Limb (tissue), 2 donors: ENCODE measurements around the gene DRG2.
A peak's percentile ranks its signal among the peaks of the same experiment; 100 is the strongest.

ENCODE experiments used
- DNase-seq, 2 donors: peaks; one replicate each; pipeline ENCODE4 v3.0.0-alpha.2; 2016; ENCODE audit errors: extremely low spot score in 2 of 2

Gene DRG2

DNA sequence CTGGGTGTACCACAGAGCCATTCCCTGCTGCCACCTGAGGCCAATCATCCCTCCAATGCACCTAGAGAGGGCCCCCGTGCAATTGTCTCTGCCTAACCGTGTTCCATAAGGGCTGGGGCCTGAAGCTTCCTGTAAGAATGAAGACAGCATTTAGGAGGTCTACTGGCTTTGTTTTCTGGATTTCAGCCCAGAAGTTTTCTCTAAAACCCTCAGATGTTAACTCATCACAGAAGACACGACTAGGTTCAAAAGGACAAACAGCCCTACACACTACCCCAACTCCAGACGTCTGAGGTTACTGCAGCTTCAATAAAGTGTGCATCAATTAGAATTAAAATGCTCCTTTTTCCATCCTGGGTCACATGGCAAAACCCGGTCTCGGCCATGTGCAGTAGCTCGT lies 10.8 kb upstream of the DRG2 start:
- peak in 1 of 2 donors; percentile 26 for DNase-seq

GRCh38 chr17:18079543-18079942 lies 8.2 kb upstream of the DRG2 start:
- no peak for DNase-seq

DNA sequence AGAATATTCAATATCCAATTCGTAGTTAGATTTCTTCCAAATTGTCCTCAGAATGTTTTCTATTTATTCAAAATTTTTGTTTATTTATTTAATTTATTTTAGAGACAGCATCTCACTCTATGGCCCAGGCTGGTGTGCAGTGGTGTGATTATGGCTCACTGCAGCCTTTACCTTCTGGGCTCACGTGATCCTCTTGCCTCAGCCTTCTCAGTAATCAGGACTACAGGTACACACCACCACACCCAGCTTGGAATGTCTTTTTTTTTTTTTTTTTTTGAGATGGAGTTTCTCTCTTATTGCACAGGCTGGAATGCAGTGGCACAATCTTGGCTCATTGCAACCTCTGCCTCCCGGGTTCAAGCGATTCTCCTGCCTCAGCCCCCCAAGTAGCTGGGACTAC lies 3.5 kb upstream of the DRG2 start:
- no peak for DNase-seq

DNA sequence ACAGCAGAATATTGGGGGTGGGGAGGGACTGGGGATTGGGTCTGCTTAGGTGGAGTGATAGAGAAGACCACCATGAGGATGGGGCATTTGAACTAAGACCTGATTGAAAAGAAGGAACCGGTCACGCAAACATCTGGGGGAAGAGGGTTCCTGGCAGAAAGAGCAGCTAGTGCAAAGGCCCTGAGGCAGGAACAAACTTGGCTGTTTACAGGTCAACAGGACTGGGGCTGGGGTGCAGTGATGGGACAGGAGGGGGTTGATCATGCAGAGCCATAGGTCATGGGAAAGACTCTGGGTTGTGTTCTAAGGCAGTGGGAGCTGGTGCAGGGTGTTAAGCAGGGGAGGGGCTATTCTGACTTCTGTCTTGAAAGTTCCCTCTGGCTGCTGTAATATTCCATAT lies 1.9 kb downstream of the DRG2 start:
- DNase-seq = no peak

- no peak for DNase-seq
Measured at GRCh38 chr17:18093616-18094408, 6.1 kb downstream of the DRG2 start.

DNA sequence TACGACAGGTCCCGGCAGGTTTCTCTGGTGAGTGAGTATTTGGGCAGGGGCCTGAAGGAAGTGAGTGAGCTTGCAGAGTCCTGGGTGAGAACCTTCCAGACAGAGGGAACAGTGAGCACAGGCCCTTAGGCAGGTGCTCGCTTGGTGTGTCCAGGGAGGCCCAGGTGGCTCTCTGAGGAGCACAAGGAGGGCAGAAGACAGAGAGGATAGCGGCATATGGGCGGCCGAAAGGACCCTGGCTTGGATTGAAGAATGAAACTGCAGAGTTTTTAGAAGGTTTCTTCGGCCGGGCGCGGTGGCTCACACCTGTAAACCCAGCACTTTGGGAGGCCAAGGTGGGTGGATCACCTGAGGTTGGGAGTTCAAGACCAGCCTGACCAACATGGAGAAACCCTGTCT lies 6.7 kb downstream of the DRG2 start:
- no peak for DNase-seq

GRCh38 chr17:18099516-18099915 lies 11.8 kb downstream of the DRG2 start:
- DNase-seq = no peak

DNA sequence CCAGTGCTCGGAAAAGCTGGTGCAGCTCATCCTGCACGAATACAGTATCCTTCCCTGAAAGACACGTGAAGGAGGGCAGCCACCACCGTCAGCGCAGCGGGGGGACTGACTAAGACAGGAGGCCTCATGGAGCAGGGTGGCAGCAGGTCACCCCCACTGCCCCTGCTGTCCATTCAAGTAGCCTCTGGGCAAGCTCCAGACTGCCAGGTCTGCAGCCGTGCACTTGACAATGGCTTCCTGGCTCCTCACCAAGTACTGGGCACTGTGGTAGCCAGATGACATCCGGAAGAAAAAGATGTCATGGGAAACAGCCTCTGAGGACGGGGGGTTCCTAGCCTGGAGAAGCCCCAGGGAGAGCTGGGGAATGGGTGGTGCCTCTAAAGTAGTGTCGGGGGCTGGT lies 12.9 kb downstream of the DRG2 start:
- DNase-seq = no peak

DNA sequence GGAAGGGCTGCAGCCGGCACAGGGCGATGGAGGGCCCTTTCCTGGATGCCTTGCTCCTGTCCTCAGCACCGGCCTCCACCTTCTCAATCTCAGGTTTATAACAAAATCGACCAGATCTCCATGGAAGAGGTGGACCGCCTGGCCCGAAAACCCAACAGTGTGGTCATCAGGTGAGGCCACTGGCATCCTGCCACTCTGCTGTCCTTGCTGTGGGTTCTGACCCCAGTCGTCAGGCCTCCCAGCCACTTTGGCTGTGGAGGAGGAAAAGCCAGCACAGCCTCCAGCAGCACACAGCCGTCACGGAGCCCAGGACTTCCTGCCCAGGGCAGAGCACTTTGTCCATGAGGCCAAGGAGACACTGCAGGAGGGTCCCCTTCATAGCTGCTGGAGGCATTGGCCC lies 14.1 kb downstream of the DRG2 start:
- DNase-seq = no peak

- no peak for DNase-seq
Measured at GRCh38 chr17:18102640-18103039, 14.9 kb downstream of the DRG2 start.

DNA sequence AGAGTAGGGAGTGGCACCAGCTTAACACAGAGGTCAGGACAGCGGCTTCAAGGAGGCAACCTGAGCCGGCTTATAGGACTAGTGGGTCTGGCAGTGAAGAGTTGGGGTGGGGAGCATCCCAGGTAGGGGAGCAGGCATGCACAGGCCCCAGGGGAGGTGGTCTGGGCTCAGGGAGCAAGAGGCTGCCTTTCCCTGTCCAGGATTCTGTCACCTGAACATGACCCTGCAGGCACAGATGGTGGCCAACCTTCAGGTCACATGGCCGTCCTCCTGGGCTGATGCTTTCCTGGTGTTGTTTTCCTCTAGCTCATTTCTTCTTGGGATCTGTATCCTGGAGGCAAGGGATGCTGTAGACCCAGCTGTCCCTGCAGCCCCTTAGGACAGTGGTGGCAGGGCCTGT lies 17.3 kb downstream of the DRG2 start:
- DNase-seq = no peak

- DNase-seq = no peak
Measured at GRCh38 chr17:18105595-18105994, 17.8 kb downstream of the DRG2 start.

DNA sequence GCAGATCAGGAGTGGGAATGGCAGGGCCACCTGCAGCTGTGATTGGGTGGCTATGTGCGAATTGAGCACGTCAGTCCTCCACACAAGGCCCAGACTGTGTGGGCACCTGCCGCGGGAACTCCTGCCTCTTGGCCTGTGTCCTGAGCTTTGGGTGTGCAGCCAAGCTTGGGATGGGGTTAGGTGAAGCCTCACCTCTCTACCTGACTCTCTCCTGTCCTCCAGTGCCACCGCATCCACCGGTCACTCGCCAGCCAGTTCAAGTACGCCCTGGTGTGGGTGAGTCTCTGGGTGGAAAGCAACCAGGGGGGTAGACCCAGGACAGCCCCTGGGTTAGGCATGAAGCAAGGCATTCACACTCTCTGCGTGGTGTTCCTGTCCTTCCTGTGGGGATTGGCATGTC lies 18.5 kb downstream of the DRG2 start:
- no peak for DNase-seq

DNA sequence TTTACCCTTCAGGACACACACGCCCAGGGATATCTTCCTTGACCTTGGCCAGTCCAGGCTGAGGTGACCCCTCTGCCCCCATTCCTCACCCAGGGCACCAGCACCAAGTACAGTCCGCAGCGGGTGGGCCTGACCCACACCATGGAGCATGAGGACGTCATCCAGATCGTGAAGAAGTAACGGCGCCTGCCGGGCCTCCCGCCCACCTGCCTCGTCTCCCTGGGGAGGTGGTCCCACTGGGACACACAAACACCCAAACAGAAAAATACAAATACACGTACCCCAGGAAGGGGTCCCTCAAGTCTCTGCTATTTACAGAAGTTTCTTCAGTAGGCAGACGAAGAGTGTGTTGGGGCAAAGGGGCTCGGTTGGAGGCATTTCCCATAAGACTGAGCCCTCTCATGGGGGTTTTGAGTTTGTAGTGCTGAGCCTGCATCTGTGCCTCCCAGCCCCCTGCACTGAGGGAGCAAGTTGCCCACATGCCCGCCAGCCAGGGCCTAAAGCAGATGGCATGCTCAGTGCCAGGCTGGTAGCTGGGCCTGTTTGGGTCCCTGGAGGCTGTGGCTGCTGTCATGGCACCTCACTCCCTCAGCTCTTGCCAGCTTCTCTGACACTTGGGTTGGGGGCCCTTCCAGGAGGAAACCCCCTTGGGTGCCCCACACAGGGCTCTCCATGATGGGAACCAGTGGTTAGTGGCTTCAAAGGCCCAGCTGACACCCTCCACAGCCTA lies 19.5 kb downstream of the DRG2 start:
- DNase-seq = no peak

- no peak for DNase-seq
Measured at GRCh38 chr17:18107971-18108370, 20.2 kb downstream of the DRG2 start.

- DNase-seq = no peak
Measured at GRCh38 chr17:18108401-18109312, 20.9 kb downstream of the DRG2 start, which contains the start of gene MYO15A. TSS of gene MYO15A (plus strand) at chr17:18108756. CDS start at chr17:18118801, 10,045 bp downstream.

- no peak for DNase-seq
Measured at GRCh38 chr17:18109935-18110485, 22.3 kb downstream of the DRG2 start.

- no peak for DNase-seq
Measured at GRCh38 chr17:18110636-18111145, 22.9 kb downstream of the DRG2 start.

GRCh38 chr17:18111330-18111971 lies 23.7 kb downstream of the DRG2 start:
- no peak for DNase-seq

DNA sequence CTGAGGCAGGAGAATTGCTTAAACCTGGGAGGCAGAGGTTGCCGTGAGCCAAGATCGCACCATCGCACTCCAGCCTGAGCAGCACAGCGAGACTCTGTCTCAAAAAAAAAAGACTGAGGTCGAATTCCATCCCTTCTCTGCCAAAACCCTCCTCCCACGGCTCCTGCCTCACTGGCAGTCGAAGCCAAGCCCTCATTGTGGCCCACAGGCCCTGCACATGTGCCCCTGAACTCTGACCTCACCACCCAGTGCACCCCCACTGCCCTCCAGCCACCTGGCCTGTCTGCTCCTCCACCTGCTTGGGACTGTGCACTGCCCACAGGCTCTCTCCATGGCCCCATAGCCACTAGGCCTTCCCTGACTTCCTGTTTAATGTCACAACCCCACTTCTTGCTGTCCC lies 27.8 kb downstream of the DRG2 start:
- no peak for DNase-seq

DNA sequence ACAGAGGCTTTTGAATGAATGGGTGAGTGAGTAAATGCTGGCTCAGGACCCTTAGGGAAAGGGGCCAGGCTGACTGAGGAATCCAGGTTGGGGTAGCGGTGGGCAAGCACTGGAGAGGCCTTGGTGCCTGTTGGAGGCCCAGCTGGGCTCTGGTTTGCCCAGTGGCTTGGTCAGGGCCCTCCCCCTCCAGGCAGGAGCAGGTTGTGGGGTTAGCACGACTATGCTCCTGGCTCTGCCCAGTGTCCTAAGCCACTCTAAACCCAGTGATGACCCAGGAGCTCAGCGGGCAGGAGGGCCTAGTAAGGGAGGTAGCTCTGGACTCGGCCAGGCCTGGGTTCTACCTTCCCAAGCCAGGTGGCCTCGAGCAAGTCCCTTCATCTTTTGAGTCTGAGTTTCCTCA lies 28.3 kb downstream of the DRG2 start:
- no peak for DNase-seq
